Stimulated activated CD4-positive, alpha-beta T cell treated with anti-CD3 and anti-CD28 coated beads, Interleukin-15, amount 100 ng/mL, for 1 hour (primary cell): ENCODE measurements around the gene DEUP1.

Experiments used
- DNase-seq, 2 donors: peaks; one replicate each; pipeline ENCODE4 v3.0.0-alpha.2; 2020; ENCODE audit warnings: low read depth in 1 of 2, low spot score in 1 of 2

The DEUP1 gene

DNA sequence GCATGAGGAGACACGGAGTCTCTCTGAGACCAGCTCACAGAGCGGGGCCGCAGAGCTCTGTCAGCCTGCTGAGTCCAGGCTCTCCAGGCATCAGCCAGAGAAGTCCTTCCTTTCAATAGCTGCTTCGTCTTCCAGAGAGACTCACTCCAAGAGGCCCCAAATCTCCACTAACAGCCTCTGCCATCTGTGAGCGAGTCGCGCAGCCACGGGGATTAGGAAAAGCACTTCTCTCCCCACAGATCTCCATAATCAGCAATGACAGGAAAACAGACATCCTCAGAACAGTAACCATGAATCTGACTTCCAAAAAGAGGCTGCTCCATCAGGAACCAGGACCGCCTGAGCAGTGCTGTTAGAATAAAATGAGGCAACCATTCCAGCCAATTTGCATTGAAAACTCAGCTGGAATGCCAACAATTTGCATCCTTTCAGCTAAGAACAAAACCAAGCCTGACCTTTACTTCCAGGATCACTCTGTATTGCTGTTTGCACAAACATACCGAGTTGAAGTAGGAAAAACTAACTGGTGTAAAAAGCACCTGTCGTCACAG, 147.2 kb downstream of the DEUP1 start:
- DNase-seq = no peak

DNA sequence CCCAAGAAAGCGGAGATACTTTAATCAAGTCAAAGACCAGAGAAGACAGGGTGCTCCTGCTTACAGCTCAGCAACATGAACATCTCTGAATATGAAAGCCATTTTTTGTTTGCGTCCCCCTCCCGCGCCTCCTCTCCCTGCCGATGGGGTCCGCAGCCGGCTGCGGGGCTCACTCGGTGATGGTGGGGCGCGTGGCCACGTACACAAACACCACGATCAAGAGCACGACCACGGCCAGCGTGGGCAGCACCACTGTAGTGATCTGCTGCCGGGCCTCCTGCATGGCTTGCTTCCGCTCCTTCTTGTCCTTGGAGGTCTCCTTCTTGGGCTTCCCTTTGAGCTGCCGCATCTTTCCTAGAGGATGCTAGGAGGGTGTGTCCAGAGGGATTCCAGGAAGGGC, 148.3 kb downstream of the DEUP1 start:
- no peak for DNase-seq

DNA sequence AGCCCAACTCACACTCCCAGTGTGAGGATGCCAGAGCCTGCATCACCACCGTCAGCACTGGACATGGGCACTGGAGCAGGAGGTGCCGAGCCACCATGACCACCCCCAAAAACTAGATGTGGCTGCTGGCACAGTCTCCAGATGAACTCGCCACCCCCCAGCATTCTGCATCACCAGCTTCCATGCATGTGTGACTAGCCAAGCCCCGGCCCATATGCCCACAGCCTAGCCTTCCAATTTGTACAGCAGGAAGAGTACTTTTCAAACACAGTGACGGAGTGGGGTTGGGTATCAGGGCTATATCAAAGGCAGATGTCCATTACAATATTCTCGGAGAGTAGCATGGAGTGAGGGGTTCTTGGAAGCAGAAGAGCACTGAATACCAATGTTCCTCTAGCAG, 149.7 kb downstream of the DEUP1 start:
- DNase-seq = no peak

DNA sequence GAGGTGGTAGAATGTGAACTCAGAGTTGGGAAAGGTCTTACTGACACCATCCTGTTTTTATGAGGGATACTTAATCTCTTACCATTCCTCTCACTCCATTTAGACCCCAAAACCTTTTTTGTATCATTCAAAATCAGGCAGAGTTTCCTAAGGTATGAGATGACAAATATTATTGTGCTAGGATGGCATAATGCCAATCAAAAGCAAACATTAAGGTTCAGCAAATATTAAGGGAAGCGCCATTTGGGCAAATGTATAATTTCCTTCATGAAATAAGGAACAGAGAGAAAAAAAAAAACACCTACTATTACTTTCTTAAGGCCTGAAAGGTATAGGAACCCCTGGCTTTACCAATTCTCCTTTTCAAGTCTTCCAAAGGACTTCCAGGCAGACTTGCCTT, 150.2 kb downstream of the DEUP1 start:
- DNase-seq = no peak

DNA sequence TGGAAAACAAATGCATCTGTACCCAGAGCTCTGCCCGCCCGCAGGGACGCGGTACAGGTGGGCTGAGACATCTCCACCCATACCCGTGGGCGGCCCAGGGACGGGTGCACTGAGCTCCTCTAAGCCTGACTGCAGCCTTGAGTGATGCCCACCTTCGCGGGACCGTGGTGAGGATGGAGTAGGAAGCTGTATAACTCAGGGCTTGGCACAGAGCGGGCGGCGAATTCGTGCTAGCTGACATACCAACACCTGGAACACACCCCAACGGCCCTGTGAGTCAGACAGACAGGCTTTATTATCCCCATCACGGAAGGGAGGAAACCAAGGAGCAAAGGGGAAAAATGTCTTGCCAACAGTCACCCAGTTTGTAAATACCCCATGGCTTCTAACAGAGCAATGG, 150.7 kb downstream of the DEUP1 start:
- DNase-seq = no peak

DNA sequence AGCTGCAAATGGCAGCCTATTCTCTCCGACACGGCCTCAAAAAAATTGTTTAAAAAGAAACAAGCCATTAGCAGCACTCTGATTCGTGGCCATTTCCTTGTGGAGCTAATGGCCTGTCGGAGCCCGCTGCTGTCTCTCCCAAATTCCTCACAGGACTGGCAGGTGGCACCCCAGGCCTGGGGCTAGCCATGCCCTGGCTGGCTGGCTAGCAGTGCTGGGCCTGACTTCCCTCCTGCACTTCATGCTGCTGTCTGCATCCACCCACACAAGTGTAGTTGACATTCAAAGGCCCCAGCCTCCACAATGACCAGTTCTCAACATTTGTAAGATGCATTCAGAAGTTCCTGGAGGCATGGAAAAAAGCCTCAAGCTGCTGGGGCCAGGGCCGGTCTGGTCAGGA, 151.2 kb downstream of the DEUP1 start:
- DNase-seq = no peak

DNA sequence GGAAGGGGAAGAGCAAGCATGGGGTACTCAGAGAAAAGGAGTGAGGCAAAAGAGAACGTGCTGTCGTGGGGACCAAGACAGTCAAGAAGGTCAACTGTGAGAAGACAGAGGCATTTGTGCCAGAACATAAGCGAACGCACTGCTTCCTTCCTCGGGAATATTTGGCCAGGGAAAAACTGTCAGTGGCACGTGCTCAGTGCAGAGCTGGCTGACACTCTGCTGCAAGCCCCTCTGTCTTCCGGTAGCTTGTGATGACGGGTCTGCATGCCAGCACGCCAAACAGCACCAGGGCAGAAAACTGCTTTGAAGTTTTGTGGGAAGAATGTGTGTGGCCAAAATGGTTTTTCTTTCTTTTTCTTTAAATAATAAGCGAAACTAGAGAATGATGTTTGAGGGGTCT, 152.0 kb downstream of the DEUP1 start:
- DNase-seq = no peak

DNA sequence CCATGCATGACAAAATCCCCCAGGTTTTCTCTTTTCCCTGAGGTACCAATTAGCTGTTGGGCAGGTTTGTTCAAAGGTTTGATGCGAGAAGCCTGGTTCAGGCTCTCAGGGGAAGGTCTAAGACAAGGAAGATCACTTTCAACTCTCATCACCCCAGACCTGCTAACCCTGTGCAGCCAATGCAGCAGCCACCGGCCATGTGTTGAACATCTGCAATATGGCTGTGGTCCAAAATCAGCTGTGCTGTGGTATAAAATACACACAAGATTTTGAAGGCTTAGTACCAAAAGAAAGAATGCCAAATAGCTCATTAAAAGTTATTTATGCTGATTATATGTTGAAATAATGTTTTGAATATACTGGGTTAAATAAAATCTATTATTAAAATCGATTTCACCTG, 154.2 kb downstream of the DEUP1 start:
- no peak for DNase-seq

DNA sequence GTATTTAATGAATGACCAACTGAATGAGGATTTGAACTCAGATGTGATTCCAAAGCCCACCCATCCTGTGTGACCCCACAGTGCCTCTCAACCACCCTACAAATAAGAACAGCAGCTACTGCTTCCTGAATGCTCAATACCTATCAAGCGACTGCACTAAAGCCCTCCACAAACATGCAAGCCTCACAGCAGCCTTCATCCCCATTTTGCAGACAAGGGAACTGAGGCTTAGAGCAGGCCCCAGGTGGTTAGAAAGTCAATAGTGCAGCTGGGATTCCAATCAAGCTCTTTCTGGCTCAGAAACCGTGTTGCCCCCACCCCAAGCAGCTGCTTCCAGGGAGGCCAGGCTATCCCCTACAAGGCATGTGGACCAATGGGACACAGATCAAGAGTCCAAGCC, 155.4 kb downstream of the DEUP1 start:
- no peak for DNase-seq

DNA sequence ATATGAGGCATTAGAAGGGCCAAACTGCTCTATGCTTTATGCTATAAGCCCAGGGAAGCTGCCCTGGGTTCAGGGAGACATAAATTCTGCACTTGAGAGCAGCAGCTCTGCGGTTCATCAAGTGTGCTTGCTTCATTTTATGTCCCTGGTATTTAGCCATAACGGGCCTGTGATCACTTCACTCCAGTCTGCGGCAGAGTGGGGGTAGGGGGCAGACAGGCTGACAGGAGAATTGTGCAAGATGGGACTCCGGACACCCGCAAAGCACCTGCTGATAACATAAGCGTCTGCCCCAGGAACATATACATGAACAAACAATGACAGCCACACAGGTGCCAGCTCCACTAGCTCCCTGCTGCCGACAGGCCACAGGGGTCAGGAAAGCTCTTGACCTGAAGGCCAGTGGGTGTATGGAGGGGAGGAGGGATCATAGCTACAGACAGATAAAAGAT, 156.5 kb downstream of the DEUP1 start:
- no peak for DNase-seq
